Psoas muscle (tissue), 8 donors: ENCODE measurements around the gene RPAP2. TPM values are rescaled to one million over a fixed set of nuclear protein-coding genes. Genes with fewer than 3 reads are reported as not detected.

ENCODE experiments used
- ATAC-seq, 4 donors: fragments of 200-7000 bp; cut with Tn5 transposase; one replicate each; pipeline ENCODE4 v1.9.1; 2020; ENCODE audit warnings: moderate library complexity in 3 of 4, mild to moderate bottlenecking in 2 of 4
- DNase-seq, 2 donors: peaks; one replicate each; pipeline ENCODE4 v3.0.0-alpha.2; 2020
- H3K27ac ChIP-seq: fragments of 200-600 bp; one replicate; pipeline ENCODE4 v1.8.0; 2022
- H3K27me3 ChIP-seq, 3 donors: fragments of 200-600 bp in 1 of 3; one replicate each; pipeline versions ENCODE4 v1.6.1 to v1.8.0; 2013 to 2022; ENCODE audit warnings: low read length in 2 of 3, mild to moderate bottlenecking in 2 of 3, moderate library complexity in 1 of 3; ENCODE audit not compliant: insufficient read depth in 3 of 3
- H3K36me3 ChIP-seq, 2 donors: fragments of 200-600 bp in 1 of 2; one replicate each; pipeline versions ENCODE4 v1.6.1 to v1.8.0; 2013 to 2022; ENCODE audit warnings: low read depth in 1 of 2, mild to moderate bottlenecking in 1 of 2, moderate library complexity in 1 of 2; ENCODE audit not compliant: insufficient read depth in 1 of 2
- H3K4me1 ChIP-seq: fragments of 200-600 bp; one replicate; pipeline ENCODE4 v1.8.0; 2022
- H3K4me3 ChIP-seq: fragments of 200-600 bp; one replicate; pipeline ENCODE4 v1.8.0; 2022; ENCODE audit warnings: mild to moderate bottlenecking
- H3K9me3 ChIP-seq: fragments of 200-600 bp; one replicate; pipeline ENCODE4 v1.8.0; 2022
- WGBS, 3 donors: extraction: QIAGEN DNeasy Blood & Tissue Kit; methylation state at CpG; one replicate each; pipeline versions ENCODE4 v1.1.6 to v1.1.7; 2013; 5-methylcytosine and 5-hydroxymethylcytosine counted together
- intact Hi-C, 2 donors: fragments of 100-400 bp; cut with DNase I; formaldehyde crosslinking; loops; one replicate each; pipeline versions ENCODE4 v1.11.0 to v1.14.2; 2022
- polyA plus RNA-seq, 3 donors: library from polyadenylated mRNA; stranded (reverse); fragments of 200-250 nt; gene quantifications; one replicate each; pipeline ENCODE4 v1.2.3, GENCODE V29; 2013
- total RNA-seq, 4 donors: library from RNA; stranded (reverse); fragmentation: NEBNext Ultra II Directional in 2 of 4; extraction: Animal tissue kit (Norgen Biotek cat#: 25700) in 2 of 4; gene quantifications; one replicate each; pipeline versions ENCODE4 v1.2.1 to v1.2.4, GENCODE V29; 2021 to 2023
- TF ChIP-seq, protein P1 (sequence below): fragments of 200-600 bp; IDR thresholded peaks from one replicate; pipeline ENCODE4 v1.8.0; 2022; ENCODE audit warnings: antibody characterized with exemption
- donor health status: healthy with polysubstance abuse.
- donor health status: DM: no; HTN: no; CAD: no; lungs with moderate emphysema.
- donor health status: Bipolar disorder and iron deficiency.
- donor health status: healthy.
- donor health status: DM: yes; HTN: yes; CAD: no.
- donor health status: DM: no; HTN: no; CAD: no.
- donor health status: DM: no; HTN: no; CAD: no.
- donor health status: DM: yes; HTN: yes; CAD: no.

Gene RPAP2
- total and polyA plus RNA-seq, 7 donors = 10.9 to 33.1 (median 26.5) TPM

DNA sequence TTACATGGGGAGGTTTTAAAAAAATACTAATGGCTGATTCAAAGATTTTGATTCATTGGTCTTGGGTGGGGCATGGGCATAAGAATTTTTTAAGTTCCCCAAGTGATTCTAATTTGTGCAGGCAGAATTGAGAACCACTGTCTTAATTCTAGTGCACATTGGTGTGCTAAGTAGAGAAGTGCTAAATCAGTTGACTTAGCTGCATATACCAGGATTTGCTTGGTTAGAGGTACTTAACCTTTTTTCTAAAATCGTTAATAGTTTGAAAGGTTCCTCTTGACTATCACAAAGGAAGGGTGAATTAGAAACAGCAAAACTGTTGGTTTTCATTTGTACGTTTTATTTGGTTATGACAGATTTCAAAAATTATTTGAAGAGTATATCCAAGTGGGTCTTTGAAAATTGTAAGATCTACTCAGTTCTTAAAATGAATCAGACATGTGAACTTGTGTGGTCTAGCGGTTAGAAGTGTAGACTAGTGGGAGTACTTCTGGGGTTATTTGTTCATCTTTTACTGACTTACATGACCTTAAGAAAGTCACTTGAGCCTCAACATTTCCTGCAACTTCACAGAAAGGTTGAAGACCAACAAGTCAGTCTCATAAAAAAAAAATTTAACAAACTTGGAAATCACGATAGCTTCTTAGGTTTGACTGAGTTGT lies 66.7 kb downstream of the RPAP2 start:
- Histone ChIP-seq H3K27me3 (no peaks in the 10 kb centered on the region), H3K36me3 (peaks cover 2 to 49% of the 10 kb centered on the region in 2 donors), H3K9me3 (no peaks in the 10 kb centered on the region), H3K27ac (no peak overlapping the region), H3K4me1 (no peaks in the 10 kb centered on the region), H3K4me3 (no peak overlapping the region)
- TF ChIP-seq, protein P1, sequence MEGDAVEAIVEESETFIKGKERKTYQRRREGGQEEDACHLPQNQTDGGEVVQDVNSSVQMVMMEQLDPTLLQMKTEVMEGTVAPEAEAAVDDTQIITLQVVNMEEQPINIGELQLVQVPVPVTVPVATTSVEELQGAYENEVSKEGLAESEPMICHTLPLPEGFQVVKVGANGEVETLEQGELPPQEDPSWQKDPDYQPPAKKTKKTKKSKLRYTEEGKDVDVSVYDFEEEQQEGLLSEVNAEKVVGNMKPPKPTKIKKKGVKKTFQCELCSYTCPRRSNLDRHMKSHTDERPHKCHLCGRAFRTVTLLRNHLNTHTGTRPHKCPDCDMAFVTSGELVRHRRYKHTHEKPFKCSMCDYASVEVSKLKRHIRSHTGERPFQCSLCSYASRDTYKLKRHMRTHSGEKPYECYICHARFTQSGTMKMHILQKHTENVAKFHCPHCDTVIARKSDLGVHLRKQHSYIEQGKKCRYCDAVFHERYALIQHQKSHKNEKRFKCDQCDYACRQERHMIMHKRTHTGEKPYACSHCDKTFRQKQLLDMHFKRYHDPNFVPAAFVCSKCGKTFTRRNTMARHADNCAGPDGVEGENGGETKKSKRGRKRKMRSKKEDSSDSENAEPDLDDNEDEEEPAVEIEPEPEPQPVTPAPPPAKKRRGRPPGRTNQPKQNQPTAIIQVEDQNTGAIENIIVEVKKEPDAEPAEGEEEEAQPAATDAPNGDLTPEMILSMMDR = no peak
- intact Hi-C loops = no loop called here
- no peak for DNase-seq
- no peak for ATAC-seq
- WGBS, 3 donors = 83 to 85% (median 84%) methylated on average over 4 of the region's 4 CpGs

DNA sequence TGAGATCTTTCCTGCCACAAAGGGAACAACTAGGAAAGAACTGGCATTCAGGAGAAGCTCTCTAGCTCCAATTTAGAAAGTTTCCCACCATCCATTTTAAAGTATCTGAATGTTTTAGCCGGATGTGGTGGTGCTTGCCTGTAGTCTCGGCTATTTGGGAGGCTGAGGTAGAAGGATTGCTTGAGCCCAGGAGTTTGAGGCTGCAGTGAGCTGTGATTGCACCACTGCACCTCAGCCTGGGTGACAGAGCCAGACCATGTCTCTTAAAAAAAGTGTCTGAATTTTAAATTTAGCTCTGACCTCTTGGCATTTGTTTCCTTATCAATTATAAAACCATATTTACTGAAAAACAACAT lies 67.2 kb downstream of the RPAP2 start:
- TF ChIP-seq, protein P1 = no peak
- Histone ChIP-seq H3K27me3 (no peaks in the 10 kb centered on the region), H3K27ac (no peak overlapping the region), H3K9me3 (no peaks in the 10 kb centered on the region), H3K4me3 (no peak overlapping the region), H3K4me1 (no peaks in the 10 kb centered on the region), H3K36me3 (peaks cover 2 to 48% of the 10 kb centered on the region in 2 donors)
- intact Hi-C loops = no loop called here
- DNase-seq (no peak), ATAC-seq (no peak)
- 93 to 97% (median 97%) methylated on average over 2 of the region's 2 CpGs for WGBS, 3 donors

DNA sequence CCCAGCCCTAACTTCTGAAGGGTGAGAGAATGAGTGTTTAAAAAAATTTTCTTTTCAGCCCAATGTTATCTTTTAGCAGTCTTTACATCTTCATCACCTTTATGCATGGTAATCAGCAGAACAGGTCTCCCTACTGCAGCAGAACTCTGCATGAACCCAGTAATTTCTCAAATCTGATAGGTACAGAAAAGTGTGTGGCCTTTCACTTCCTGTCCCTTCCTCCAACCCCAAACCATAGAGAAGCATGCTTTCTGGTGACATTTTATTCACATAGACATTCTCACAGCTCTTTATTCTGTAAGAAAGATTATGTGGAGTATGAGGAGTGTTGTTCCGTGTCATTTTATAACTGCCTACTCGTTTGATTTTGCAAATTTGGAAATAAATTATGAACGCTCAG lies 68.6 kb downstream of the RPAP2 start:
- no peak overlapping the region for H3K4me3 ChIP-seq
- DNase-seq (no peak), ATAC-seq (no peak)
- H3K4me1 ChIP-seq = no peaks in the 10 kb centered on the region
- no peak overlapping the region for H3K27ac ChIP-seq
- H3K36me3 ChIP-seq = peaks cover 2 to 45% of the 10 kb centered on the region in 2 donors
- no peaks in the 10 kb centered on the region for H3K27me3 ChIP-seq
- WGBS, 3 donors = 88 to 95% (median 89%) methylated on average over 3 of the region's 3 CpGs
- intact Hi-C loops = no loop called here
- H3K9me3 ChIP-seq = no peaks in the 10 kb centered on the region
- TF ChIP-seq, protein P1 = no peak

DNA sequence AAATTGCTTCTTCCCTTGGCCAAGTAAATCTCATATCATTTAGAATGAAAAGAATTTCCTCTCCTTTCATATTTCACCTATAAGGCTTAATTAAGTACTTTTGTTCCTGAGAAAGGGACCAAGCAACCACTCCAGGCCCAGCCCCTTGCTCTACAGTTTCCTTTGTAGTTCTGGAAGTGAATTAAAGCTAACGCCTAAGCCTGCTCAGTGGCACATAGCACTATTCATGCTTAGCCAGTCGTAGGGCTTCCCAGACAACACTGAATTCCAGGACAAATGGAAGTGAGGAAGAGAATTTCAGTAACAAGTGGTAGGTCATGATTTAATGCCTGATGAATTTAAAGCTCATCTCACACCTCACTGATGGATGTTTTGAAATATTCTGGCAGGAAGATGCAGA lies 73.3 kb downstream of the RPAP2 start:
- TF ChIP-seq, protein P1 = no peak
- DNase-seq (no peak), ATAC-seq (no peak)
- no peaks in the 10 kb centered on the region for H3K9me3 ChIP-seq
- no peaks in the 10 kb centered on the region for H3K4me1 ChIP-seq
- intact Hi-C loops = no loop called here
- no peaks in the 10 kb centered on the region for H3K27me3 ChIP-seq
- WGBS, 3 donors = 79 to 87% (median 80%) methylated on average over 2 of the region's 2 CpGs
- H3K36me3 ChIP-seq = peaks cover 2 to 25% of the 10 kb centered on the region in 2 donors
- no peak overlapping the region for H3K4me3 ChIP-seq
- no peak overlapping the region for H3K27ac ChIP-seq

DNA sequence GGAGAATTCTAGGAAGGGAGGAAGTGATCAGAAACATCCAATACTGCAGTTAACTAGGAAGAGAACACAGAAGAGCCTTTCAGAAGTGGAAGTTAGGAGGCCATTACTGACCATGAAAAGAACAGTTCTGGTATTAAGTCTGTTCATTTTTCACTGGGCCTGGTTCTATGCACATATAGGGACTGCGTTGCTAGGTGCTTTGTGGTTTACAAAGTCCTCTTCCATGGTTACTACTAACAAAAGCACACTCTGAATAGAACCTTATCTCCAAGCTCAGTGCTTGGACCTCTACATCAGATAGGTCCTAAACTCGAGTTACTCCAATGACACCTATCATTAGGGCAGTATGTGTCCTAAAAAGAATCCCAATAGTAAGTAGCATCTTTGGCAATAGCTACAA lies 75.4 kb downstream of the RPAP2 start:
- 88 to 98% (median 92%) methylated on average over 2 of the region's 2 CpGs for WGBS, 3 donors
- H3K27me3 ChIP-seq = no peaks in the 10 kb centered on the region
- no peaks in the 10 kb centered on the region for H3K4me1 ChIP-seq
- ATAC-seq (no peak), DNase-seq (no peak)
- TF ChIP-seq, protein P1 = no peak
- H3K9me3 ChIP-seq = no peaks in the 10 kb centered on the region
- no peak overlapping the region for H3K27ac ChIP-seq
- intact Hi-C loops = no loop called here
- no peak overlapping the region for H3K4me3 ChIP-seq
- peaks cover 2 to 14% of the 10 kb centered on the region in 2 donors for H3K36me3 ChIP-seq
